GM23248 (cell line): ENCODE results near the gene EIF4ENIF1.

ENCODE experiments used
- EZH2 ChIP-seq: fragments of 200-600 bp; sonication (generic); IDR thresholded peaks from 2 replicates; pipeline ENCODE4 v1.6.1; 2018; ENCODE audit warnings: antibody characterized with exemption, mild to moderate bottlenecking; ENCODE audit not compliant: insufficient read depth, poor library complexity, severe bottlenecking
- EZH2phosphoT487 ChIP-seq: fragments of 200-600 bp; sonication (generic); IDR thresholded peaks from 2 replicates; pipeline ENCODE4 v1.6.1; 2018; ENCODE audit warnings: antibody characterized with exemption, moderate library complexity, mild to moderate bottlenecking, low read depth; ENCODE audit not compliant: insufficient read depth

GRCh38 chr22:31504282-31504681, 14.6 kb upstream of the EIF4ENIF1 start:
- TF ChIP-seq EZH2 (no peak), EZH2phosphoT487 (no peak)
